ENCODE data around the gene ECT2.

The ECT2 gene

DNA sequence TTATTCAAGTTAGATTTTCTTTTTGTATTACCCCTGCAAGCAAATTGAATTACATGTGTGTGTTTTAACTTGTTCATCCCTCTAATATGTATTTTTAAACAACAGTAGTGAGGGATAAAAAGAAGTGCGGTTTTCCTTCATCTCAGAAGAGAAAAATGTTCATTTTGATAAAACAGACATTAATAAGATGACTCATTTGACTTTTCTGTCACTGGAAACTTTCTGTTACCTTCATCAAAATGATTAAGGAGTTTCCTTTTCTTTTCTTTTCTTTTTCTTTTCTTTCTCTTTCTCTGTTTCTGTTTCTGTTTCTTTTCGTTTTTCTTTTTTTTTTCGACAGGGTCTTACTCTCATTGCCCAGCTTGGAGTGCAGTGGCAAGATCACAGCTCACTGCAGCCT is 53.0 kb downstream of the ECT2 start:
- no peak for DNase-seq (ENCODE audit: low spot score)
- in situ Hi-C loops (cut with MboI; ENCODE audit: low sequenced_read_pairs, unreplicated experiment): no loop called here
- TF ChIP-seq, protein P1, sequence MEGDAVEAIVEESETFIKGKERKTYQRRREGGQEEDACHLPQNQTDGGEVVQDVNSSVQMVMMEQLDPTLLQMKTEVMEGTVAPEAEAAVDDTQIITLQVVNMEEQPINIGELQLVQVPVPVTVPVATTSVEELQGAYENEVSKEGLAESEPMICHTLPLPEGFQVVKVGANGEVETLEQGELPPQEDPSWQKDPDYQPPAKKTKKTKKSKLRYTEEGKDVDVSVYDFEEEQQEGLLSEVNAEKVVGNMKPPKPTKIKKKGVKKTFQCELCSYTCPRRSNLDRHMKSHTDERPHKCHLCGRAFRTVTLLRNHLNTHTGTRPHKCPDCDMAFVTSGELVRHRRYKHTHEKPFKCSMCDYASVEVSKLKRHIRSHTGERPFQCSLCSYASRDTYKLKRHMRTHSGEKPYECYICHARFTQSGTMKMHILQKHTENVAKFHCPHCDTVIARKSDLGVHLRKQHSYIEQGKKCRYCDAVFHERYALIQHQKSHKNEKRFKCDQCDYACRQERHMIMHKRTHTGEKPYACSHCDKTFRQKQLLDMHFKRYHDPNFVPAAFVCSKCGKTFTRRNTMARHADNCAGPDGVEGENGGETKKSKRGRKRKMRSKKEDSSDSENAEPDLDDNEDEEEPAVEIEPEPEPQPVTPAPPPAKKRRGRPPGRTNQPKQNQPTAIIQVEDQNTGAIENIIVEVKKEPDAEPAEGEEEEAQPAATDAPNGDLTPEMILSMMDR (IDR thresholded peaks at IDR 0.05; ENCODE audit: borderline replicate concordance, control extremely low read depth, extremely low read depth, insufficient read depth, missing control alignments): no peak

DNA sequence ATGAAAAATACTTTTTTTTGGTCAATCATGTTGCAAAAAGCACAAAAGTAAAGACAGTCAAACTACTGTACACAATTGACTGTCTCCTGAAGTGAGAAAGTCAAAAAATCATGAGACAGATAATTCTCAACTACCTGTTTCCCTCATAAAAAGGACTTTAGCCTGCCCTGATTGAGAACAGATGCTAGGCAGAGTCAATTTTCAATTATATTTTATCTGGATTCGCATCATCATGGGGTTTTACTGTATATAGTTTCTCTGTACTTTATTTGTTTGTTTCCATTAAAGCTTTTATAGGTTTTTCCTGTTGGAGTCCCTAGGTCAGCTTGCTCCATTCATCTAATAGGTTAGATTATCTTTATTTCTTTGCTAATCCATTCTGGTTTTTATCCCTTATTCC is 53.8 kb downstream of the ECT2 start:
- in situ Hi-C loops (cut with MboI; ENCODE audit: low sequenced_read_pairs, unreplicated experiment): no loop called here
- TF ChIP-seq, protein P1 (IDR thresholded peaks at IDR 0.05; ENCODE audit: borderline replicate concordance, control extremely low read depth, extremely low read depth, insufficient read depth, missing control alignments): no peak
- DNase-seq (ENCODE audit: low spot score): no peak

DNA sequence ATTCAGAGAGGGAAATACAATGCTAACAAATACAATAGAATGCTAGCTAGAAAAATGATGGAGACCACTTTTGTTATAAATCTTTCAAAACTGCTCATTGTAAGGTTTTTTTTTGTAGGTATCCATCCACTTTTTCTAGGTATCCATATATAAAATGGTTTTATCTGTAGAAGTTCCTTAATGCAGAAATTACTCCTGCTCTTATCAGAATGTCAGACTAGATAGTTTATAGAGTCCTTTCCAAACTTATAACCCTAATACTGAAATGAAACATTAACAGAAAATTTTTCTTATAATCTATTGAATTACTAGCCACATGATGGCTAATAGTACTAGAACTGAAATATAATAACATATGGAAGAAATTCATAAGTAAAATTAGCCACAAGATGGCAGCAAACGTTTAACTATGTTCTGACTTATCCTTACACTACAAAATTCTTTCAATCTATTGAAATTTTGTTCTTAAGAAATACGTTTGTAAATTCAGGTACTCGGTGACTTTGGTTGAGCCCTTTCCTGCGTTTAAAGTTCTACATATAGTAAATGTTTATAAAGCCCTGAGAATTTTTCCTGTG is 58.5 kb downstream of the ECT2 start:
- TF ChIP-seq, protein P1 (IDR thresholded peaks at IDR 0.05; ENCODE audit: borderline replicate concordance, control extremely low read depth, extremely low read depth, insufficient read depth, missing control alignments): no peak
- in situ Hi-C loops (cut with MboI; ENCODE audit: low sequenced_read_pairs, unreplicated experiment): no loop called here
- DNase-seq (ENCODE audit: low spot score): no peak

DNA sequence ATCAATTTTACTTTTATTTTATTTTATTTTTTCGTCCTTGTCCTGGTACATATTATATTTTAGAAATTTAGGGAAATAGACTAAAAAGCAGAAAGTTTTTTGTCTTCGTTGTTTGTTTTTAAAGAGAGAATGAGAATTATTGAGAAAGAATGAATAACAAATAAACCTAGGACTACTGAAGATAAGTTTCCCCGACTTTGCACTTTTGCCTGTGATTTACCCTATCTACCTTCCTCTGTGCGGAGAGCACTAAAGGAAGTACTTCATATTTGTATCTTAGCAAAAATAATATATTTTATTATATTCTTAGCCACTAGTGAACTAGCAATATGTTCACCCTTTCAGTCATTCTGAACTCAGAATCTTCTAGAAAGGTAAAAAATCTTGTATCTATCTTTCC is 60.6 kb downstream of the ECT2 start:
- TF ChIP-seq, protein P1 (IDR thresholded peaks at IDR 0.05; ENCODE audit: borderline replicate concordance, control extremely low read depth, extremely low read depth, insufficient read depth, missing control alignments): no peak
- in situ Hi-C loops (cut with MboI; ENCODE audit: low sequenced_read_pairs, unreplicated experiment): no loop called here
- no peak for DNase-seq (ENCODE audit: low spot score)

DNA sequence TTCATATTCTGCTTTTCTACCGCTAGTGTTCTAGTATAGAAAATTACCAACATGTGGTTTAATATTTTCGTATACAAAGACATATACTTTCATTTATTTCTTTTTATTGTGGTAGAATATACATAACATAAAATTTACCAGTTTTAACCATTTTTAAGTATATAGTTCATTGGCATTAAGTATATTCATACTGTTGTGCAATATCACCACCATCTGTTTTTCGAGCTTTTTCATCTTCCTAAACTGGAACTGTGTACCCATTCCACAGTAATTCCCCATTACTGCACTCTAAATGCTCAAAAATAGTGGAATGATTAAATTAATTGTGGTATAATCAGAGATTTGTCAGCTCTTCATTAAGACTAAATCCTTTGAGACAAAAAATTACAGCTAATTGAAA is 62.9 kb downstream of the ECT2 start:
- in situ Hi-C loops (cut with MboI; ENCODE audit: low sequenced_read_pairs, unreplicated experiment): no loop called here

DNA sequence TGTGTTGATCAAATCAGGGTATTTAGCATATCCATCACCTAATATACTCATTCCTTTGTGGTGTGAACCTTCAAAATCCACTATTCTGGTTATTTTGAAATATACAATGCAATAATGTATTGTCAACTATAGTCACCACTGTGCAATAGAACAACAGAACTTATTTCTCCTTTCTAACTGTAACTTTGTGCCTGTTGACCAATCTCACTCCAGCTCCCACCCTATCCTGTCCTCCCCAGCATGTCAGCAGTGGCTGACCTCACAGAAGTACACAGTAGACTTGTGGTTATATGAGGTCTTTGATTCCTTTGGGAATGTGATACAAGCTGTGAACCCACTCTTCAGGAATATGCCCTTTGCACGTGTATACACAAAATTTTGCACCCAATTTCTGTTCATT is 64.2 kb downstream of the ECT2 start:
- TF ChIP-seq, protein P1 (IDR thresholded peaks at IDR 0.05; ENCODE audit: borderline replicate concordance, control extremely low read depth, extremely low read depth, insufficient read depth, missing control alignments): no peak
- in situ Hi-C loops (cut with MboI; ENCODE audit: low sequenced_read_pairs, unreplicated experiment): no loop called here
- no peak for DNase-seq (ENCODE audit: low spot score)

More for the DNA sequence above, 62.9 kb downstream of the ECT2 start:
- TF ChIP-seq, protein P1 (IDR thresholded peaks at IDR 0.05; ENCODE audit: borderline replicate concordance, control extremely low read depth, extremely low read depth, insufficient read depth, missing control alignments): no peak
- DNase-seq (ENCODE audit: low spot score): no peak

All from GM13976 (cell line).